ENCODE data around the gene ICOS.

DNA sequence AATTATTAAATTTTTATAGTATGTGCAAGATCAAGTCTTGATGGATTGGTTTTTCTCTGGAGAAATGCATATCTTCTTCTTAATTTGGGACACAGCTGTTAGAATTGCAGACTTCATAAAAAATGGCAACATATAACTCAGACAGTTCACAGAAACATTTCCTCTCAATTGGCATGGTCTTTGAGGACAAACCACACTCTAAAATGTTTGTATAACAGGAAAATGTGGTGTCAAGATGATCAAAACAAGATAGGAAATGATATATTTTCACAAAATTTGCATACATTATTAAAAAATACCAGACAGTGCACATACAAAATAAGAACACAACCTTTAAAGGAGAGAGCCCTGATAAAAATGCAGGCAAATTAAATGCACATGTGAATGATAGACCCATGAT is 63.9 kb downstream of the ICOS start:
- TF ChIP-seq, protein P1, sequence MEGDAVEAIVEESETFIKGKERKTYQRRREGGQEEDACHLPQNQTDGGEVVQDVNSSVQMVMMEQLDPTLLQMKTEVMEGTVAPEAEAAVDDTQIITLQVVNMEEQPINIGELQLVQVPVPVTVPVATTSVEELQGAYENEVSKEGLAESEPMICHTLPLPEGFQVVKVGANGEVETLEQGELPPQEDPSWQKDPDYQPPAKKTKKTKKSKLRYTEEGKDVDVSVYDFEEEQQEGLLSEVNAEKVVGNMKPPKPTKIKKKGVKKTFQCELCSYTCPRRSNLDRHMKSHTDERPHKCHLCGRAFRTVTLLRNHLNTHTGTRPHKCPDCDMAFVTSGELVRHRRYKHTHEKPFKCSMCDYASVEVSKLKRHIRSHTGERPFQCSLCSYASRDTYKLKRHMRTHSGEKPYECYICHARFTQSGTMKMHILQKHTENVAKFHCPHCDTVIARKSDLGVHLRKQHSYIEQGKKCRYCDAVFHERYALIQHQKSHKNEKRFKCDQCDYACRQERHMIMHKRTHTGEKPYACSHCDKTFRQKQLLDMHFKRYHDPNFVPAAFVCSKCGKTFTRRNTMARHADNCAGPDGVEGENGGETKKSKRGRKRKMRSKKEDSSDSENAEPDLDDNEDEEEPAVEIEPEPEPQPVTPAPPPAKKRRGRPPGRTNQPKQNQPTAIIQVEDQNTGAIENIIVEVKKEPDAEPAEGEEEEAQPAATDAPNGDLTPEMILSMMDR (IDR thresholded peaks at IDR 0.05): no peak
- TF ChIP-seq POLR2A (IDR thresholded peaks at IDR 0.05): no peak
